Measurements from ENCODE around the gene TPX2. TPM values are rescaled to one million over a fixed set of nuclear protein-coding genes. Genes with fewer than 3 reads are reported as not detected.

The TPX2 gene
- total RNA-seq, 1 donor from 2014 or later: 278 TPM

DNA sequence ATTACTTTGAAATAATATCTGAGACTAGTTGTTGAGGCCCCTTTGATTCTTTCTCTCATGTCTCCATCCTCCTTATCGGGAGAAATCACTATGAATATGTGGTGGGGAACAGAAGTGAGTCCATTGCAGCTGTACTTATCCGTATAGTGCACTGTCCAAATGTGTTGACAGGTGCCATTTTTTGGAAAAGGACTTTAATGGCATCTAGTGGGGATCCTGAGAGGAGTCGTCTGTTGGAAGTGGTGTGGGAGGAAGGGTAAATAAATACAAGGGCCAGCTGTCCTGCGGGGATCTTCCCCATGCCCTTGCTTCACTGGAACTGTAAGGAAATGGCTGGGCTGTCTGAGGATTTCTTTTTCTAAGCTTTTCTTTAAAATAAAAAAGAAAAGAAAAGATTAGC is 19.4 kb downstream of the TPX2 start:
- Mint-ChIP-seq H3K4me1 (no peaks in the 10 kb centered on the region), H3K27ac (no peak overlapping the region), H3K36me3 (peaks cover 41% of the 10 kb centered on the region), H3K4me3 (no peak overlapping the region), H3K27me3 (ENCODE audit: insufficient read depth, low read depth) (no peaks in the 10 kb centered on the region), H3K9me3 (no peaks in the 10 kb centered on the region)
- Histone ChIP-seq H3K27ac (no peak overlapping the region), H3K9ac (no peak overlapping the region), H3K27me3 (no peaks in the 10 kb centered on the region), H3K9me3 (ENCODE audit: low read depth) (no peaks in the 10 kb centered on the region), H4K20me1 (ENCODE audit: low read depth) (peaks cover 56% of the 10 kb centered on the region), H3K4me3 (no peak overlapping the region), H3F3A (ENCODE audit: low read depth) (no peaks in the 10 kb centered on the region), H3K4me2 (no peak overlapping the region), H3K36me3 (peaks cover 16% of the 10 kb centered on the region), H3K79me2 (ENCODE audit: low read depth) (peaks cover 85% of the 10 kb centered on the region), H3K4me1 (no peaks in the 10 kb centered on the region), H2AFZ (replicated peaks) (no peak overlapping the region)
- TF ChIP-seq EZH2 (IDR thresholded peaks at IDR 0.05) (no peak), EZH2phosphoT487 (IDR thresholded peaks at IDR 0.05) (no peak)
- TF ChIP-seq, protein P1, sequence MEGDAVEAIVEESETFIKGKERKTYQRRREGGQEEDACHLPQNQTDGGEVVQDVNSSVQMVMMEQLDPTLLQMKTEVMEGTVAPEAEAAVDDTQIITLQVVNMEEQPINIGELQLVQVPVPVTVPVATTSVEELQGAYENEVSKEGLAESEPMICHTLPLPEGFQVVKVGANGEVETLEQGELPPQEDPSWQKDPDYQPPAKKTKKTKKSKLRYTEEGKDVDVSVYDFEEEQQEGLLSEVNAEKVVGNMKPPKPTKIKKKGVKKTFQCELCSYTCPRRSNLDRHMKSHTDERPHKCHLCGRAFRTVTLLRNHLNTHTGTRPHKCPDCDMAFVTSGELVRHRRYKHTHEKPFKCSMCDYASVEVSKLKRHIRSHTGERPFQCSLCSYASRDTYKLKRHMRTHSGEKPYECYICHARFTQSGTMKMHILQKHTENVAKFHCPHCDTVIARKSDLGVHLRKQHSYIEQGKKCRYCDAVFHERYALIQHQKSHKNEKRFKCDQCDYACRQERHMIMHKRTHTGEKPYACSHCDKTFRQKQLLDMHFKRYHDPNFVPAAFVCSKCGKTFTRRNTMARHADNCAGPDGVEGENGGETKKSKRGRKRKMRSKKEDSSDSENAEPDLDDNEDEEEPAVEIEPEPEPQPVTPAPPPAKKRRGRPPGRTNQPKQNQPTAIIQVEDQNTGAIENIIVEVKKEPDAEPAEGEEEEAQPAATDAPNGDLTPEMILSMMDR (IDR thresholded peaks at IDR 0.05): no peak
- no peak for DNase-seq (ENCODE audit: low spot score)

DNA sequence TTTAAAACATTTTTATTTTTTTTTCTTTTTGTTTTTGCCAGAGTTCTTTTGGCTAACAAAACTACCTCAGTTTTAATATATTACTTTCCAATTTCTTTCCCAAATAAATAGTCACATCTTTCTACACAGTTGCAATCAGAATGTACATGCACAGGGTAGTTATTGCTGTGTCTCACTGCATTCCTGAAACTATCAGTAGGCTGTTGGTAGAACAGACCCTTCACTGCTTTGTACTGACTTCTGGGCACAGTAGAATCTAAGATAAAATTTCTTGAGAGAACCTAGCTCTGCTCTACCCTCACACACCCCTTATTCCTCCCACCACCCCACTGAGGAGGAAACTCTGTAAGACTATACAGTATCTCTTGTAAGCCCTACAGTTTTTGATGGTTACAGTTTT is 19.9 kb downstream of the TPX2 start:
- H4K20me1 ChIP-seq (ENCODE audit: low read depth): peaks cover 51% of the 10 kb centered on the region

DNA sequence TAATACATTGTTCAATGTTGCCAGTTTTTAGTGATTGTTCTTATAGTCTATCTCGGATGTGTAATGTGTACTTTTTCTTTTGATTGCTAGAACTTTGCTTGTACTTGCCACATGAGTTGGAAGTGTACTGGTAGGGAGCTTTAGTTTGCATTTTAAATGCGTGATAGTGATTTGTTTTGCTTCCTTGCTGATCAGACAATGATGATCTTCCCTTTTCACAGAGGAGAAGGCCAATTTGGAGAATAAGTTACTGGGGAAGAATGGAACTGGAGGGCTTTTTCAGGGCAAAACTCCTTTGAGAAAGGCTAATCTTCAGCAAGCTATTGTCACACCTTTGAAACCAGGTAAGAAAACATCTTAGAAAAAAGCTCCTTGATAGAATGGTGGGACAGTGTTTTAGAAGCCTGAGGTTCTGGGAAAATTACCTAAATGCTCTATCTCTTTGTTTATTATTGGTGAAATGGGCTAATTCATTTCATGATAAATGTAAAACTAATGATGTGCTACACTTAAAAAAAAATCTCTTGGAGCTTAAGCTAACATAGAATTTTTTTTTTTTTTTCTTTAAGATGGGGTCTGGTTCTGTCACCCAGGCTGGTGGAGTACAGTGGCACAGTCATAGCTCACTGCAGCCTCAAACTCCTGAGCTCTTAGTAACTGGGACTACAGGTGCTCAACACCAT is 20.9 kb downstream of the TPX2 start:
- H3K27ac Mint-ChIP-seq: no peak overlapping the region
- Histone ChIP-seq H2AFZ (replicated peaks) (no peak overlapping the region), H3K79me2 (ENCODE audit: low read depth) (peaks cover 84% of the 10 kb centered on the region), H3K9ac (no peak overlapping the region), H4K20me1 (ENCODE audit: low read depth) (peaks cover 51% of the 10 kb centered on the region), H3K4me3 (no peak overlapping the region), H3K4me1 (no peaks in the 10 kb centered on the region), H3K4me2 (no peak overlapping the region), H3F3A (ENCODE audit: low read depth) (peaks cover 6% of the 10 kb centered on the region), H3K9me3 (ENCODE audit: low read depth) (no peaks in the 10 kb centered on the region), H3K27ac (no peak overlapping the region), H3K36me3 (peaks cover 16% of the 10 kb centered on the region), H3K27me3 (no peaks in the 10 kb centered on the region)
- no peaks in the 10 kb centered on the region for H3K27me3 Mint-ChIP-seq (ENCODE audit: insufficient read depth, low read depth)
- no peak overlapping the region for H3K4me3 Mint-ChIP-seq
- no peak for TF ChIP-seq EZH2 (IDR thresholded peaks at IDR 0.05)
- TF ChIP-seq, protein P1 (IDR thresholded peaks at IDR 0.05): no peak
- no peaks in the 10 kb centered on the region for H3K9me3 Mint-ChIP-seq
- no peaks in the 10 kb centered on the region for H3K4me1 Mint-ChIP-seq
- DNase-seq (ENCODE audit: low spot score): no peak
- peaks cover 42% of the 10 kb centered on the region for H3K36me3 Mint-ChIP-seq

More for the DNA sequence above, 19.9 kb downstream of the TPX2 start:
- Mint-ChIP-seq H3K4me3 (no peak overlapping the region), H3K27me3 (ENCODE audit: insufficient read depth, low read depth) (no peaks in the 10 kb centered on the region), H3K36me3 (peaks cover 40% of the 10 kb centered on the region), H3K27ac (no peak overlapping the region), H3K4me1 (no peaks in the 10 kb centered on the region), H3K9me3 (no peaks in the 10 kb centered on the region)
- no peaks in the 10 kb centered on the region for H3F3A ChIP-seq (ENCODE audit: low read depth)
- H3K9ac ChIP-seq: no peak overlapping the region
- H3K4me1 ChIP-seq: no peaks in the 10 kb centered on the region
- TF ChIP-seq EZH2phosphoT487 (IDR thresholded peaks at IDR 0.05): no peak
- no peak for TF ChIP-seq EZH2 (IDR thresholded peaks at IDR 0.05)
- TF ChIP-seq, protein P1 (IDR thresholded peaks at IDR 0.05): no peak
- peaks cover 84% of the 10 kb centered on the region for H3K79me2 ChIP-seq (ENCODE audit: low read depth)
- H2AFZ ChIP-seq (replicated peaks): no peak overlapping the region
- H3K27ac ChIP-seq: no peak overlapping the region
- no peaks in the 10 kb centered on the region for H3K27me3 ChIP-seq
- no peak overlapping the region for H3K4me3 ChIP-seq
- H3K9me3 ChIP-seq (ENCODE audit: low read depth): no peaks in the 10 kb centered on the region
- H3K36me3 ChIP-seq: peaks cover 16% of the 10 kb centered on the region
- no peak for DNase-seq (ENCODE audit: low spot score)
- no peak overlapping the region for H3K4me2 ChIP-seq
